ENCODE measurements around the gene EPB41L1. TPM values are rescaled to one million over a fixed set of nuclear protein-coding genes. Genes with fewer than 3 reads are reported as not detected.

The EPB41L1 gene
- total RNA-seq, 1 donor from 2014 or later, result 16.7 TPM

DNA sequence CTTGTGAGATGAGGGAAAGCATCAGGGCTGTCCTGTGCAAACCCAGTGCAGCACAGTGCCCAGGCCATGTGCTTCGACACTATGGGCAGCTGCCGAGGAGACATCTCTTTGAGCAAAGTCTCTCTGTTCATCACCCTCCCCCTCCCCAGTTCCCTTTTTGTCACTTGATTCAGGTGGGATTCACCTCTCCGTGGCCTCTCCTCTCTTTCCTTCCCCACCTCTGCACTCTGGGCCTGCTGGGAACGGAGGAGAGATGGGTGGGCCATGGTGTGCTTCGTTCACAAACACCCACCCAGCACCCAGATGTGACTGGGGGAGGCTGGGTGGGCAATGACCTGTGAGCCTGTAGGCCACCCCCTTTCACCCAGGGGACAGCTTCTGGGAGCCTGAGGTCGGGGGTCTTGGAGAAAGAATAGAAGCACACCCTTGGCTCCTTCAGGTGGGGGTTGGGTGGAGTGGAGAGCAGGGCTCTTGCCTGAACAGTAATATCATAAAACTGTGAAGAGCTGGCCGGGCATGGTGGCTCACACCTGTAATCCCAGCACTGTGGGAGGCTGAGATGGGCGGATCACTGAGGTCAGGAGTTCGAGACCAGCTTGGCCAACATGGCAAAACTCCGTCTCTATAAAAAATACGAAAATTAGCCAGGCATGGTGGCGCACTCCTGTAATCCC is 118.1 kb downstream of the EPB41L1 start:
- no peaks in the 10 kb centered on the region for H3K27me3 ChIP-seq
- H3K9me3 ChIP-seq, result no peaks in the 10 kb centered on the region
- no peak overlapping the region for H3K27ac ChIP-seq
- intact Hi-C loops (cut with DNase I), result no loop called here
- H3K36me3 ChIP-seq, result no peaks in the 10 kb centered on the region
- no peak overlapping the region for H3K4me3 ChIP-seq
- TF ChIP-seq, protein P1, sequence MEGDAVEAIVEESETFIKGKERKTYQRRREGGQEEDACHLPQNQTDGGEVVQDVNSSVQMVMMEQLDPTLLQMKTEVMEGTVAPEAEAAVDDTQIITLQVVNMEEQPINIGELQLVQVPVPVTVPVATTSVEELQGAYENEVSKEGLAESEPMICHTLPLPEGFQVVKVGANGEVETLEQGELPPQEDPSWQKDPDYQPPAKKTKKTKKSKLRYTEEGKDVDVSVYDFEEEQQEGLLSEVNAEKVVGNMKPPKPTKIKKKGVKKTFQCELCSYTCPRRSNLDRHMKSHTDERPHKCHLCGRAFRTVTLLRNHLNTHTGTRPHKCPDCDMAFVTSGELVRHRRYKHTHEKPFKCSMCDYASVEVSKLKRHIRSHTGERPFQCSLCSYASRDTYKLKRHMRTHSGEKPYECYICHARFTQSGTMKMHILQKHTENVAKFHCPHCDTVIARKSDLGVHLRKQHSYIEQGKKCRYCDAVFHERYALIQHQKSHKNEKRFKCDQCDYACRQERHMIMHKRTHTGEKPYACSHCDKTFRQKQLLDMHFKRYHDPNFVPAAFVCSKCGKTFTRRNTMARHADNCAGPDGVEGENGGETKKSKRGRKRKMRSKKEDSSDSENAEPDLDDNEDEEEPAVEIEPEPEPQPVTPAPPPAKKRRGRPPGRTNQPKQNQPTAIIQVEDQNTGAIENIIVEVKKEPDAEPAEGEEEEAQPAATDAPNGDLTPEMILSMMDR (IDR thresholded peaks at IDR 0.05), result no peak
- no peaks in the 10 kb centered on the region for H3K4me1 ChIP-seq
- no peak for DNase-seq (ENCODE audit: low spot score in 2 of 2)

- no peaks in the 10 kb centered on the region for H3K4me1 ChIP-seq
- no peak overlapping the region for H3K27ac ChIP-seq
- H3K9me3 ChIP-seq, result no peaks in the 10 kb centered on the region
- intact Hi-C loops (cut with DNase I), result no loop called here
- no peaks in the 10 kb centered on the region for H3K27me3 ChIP-seq
- no peak overlapping the region for H3K4me3 ChIP-seq
- no peak for DNase-seq (ENCODE audit: low spot score in 2 of 2)
- H3K36me3 ChIP-seq, result no peaks in the 10 kb centered on the region
- TF ChIP-seq, protein P1 (IDR thresholded peaks at IDR 0.05), result peak in 1 of 3 experiments; percentile 22
Observed at GRCh38 chr20:36273414-36274180, 119.1 kb downstream of the EPB41L1 start.

GRCh38 chr20:36274181-36274841 is 119.8 kb downstream of the EPB41L1 start:
- no peaks in the 10 kb centered on the region for H3K4me1 ChIP-seq
- no peak overlapping the region for H3K27ac ChIP-seq
- no peak overlapping the region for H3K4me3 ChIP-seq
- no peaks in the 10 kb centered on the region for H3K9me3 ChIP-seq
- TF ChIP-seq, protein P1 (IDR thresholded peaks at IDR 0.05), result no peak
- intact Hi-C loops (cut with DNase I), result no loop called here
- H3K36me3 ChIP-seq, result no peaks in the 10 kb centered on the region
- no peaks in the 10 kb centered on the region for H3K27me3 ChIP-seq
- DNase-seq (ENCODE audit: low spot score in 2 of 2), result no peak

- Histone ChIP-seq H3K27me3 (no peaks in the 10 kb centered on the region), H3K4me3 (no peak overlapping the region), H3K27ac (no peak overlapping the region), H3K36me3 (no peaks in the 10 kb centered on the region), H3K4me1 (no peaks in the 10 kb centered on the region), H3K9me3 (no peaks in the 10 kb centered on the region)
- no peak for DNase-seq (ENCODE audit: low spot score in 2 of 2)
- TF ChIP-seq, protein P1 (IDR thresholded peaks at IDR 0.05), result no peak
- intact Hi-C loops (cut with DNase I), result no loop called here
Observed at GRCh38 chr20:36275011-36275410, 120.5 kb downstream of the EPB41L1 start.

- TF ChIP-seq, protein P1 (IDR thresholded peaks at IDR 0.05), result no peak
- no peaks in the 10 kb centered on the region for H3K9me3 ChIP-seq
- intact Hi-C loops (cut with DNase I), result no loop called here
- H3K27me3 ChIP-seq, result no peaks in the 10 kb centered on the region
- no peaks in the 10 kb centered on the region for H3K36me3 ChIP-seq
- H3K4me1 ChIP-seq, result no peaks in the 10 kb centered on the region
- no peak for DNase-seq (ENCODE audit: low spot score in 2 of 2)
- no peak overlapping the region for H3K4me3 ChIP-seq
- no peak overlapping the region for H3K27ac ChIP-seq
Observed at GRCh38 chr20:36275441-36276189, 121.1 kb downstream of the EPB41L1 start.

Measured in ascending aorta (tissue), 2 donors.